CD8-positive, alpha-beta memory T cell (primary cell): ENCODE results near the gene PRR18. TPM values are rescaled to one million over a fixed set of nuclear protein-coding genes. Genes with fewer than 3 reads are reported as not detected.

Source experiments
- CTCF ChIA-PET: fragments of 350-600 bp; sonication (Branson Sonifier 250); formaldehyde crosslinking; loops from one replicate; lab custom pipeline; 2021; ENCODE audit warnings: antibody characterized with exemption; lab: Charles Lee
- POLR2A ChIA-PET: fragments of 350-600 bp; sonication (Branson Sonifier 250); formaldehyde crosslinking; loops from one replicate; lab custom pipeline; 2021; ENCODE audit warnings: antibody characterized with exemption; lab: Charles Lee
- DNase-seq, 5 donors: peaks; one replicate each; pipeline versions ENCODE4 v3.0.0 to v3.0.0-alpha.2; 2020 to 2022; ENCODE audit warnings: mixed read lengths in 1 of 5
- H3K27ac ChIP-seq: one replicate; pipeline ENCODE4 v1.7.0; 2013; ENCODE audit warnings: low read depth, mild to moderate bottlenecking, low read length, moderate library complexity
- H3K27me3 ChIP-seq: 2 replicates; pipeline ENCODE4 v1.7.0; 2013; ENCODE audit warnings: low read length, mild to moderate bottlenecking; ENCODE audit not compliant: insufficient read depth, poor library complexity, severe bottlenecking
- H3K36me3 ChIP-seq: 2 replicates; pipeline ENCODE4 v1.7.0; 2013; ENCODE audit warnings: mild to moderate bottlenecking, low read length, moderate library complexity; ENCODE audit not compliant: insufficient read depth
- H3K4me1 ChIP-seq: 2 replicates; pipeline ENCODE4 v1.7.0; 2013; ENCODE audit warnings: mild to moderate bottlenecking, low read length, moderate library complexity; ENCODE audit not compliant: insufficient read depth
- H3K4me3 ChIP-seq: 2 replicates; pipeline ENCODE4 v1.7.0; 2013; ENCODE audit warnings: mild to moderate bottlenecking, low read length
- H3K9me3 ChIP-seq: 2 replicates; pipeline ENCODE4 v1.7.0; 2013; ENCODE audit warnings: mild to moderate bottlenecking, low read length
- H3K27ac Mint-ChIP-seq, 8 donors: one replicate each; pipeline ENCODE4 v1.8.0; 2020 to 2021; ENCODE audit warnings: mixed read lengths in 8 of 8, mild to moderate bottlenecking in 6 of 8, inconsistent platforms in 3 of 8, moderate library complexity in 3 of 8
- H3K27me3 Mint-ChIP-seq, 2 donors: one replicate each; pipeline ENCODE4 v1.8.0; 2020 to 2021; ENCODE audit warnings: mixed read lengths in 2 of 2, mild to moderate bottlenecking in 1 of 2, moderate library complexity in 1 of 2
- H3K36me3 Mint-ChIP-seq, 3 donors: one replicate each; pipeline ENCODE4 v1.8.0; 2020 to 2021; ENCODE audit warnings: mixed read lengths in 3 of 3, inconsistent platforms in 1 of 3, mild to moderate bottlenecking in 1 of 3
- H3K4me1 Mint-ChIP-seq, 3 donors: one replicate each; pipeline ENCODE4 v1.8.0; 2020 to 2021; ENCODE audit warnings: mixed read lengths in 3 of 3, inconsistent platforms in 1 of 3, mild to moderate bottlenecking in 1 of 3
- H3K4me3 Mint-ChIP-seq, 7 donors: one replicate each; pipeline ENCODE4 v1.8.0; 2020 to 2021; ENCODE audit warnings: mixed read lengths in 7 of 7, mild to moderate bottlenecking in 6 of 7, moderate library complexity in 4 of 7, inconsistent platforms in 2 of 7
- H3K9me3 Mint-ChIP-seq, 5 donors: one replicate each; pipeline ENCODE4 v1.8.0; 2020 to 2022; ENCODE audit warnings: mixed read lengths in 5 of 5, mild to moderate bottlenecking in 3 of 5, moderate library complexity in 2 of 5, inconsistent platforms in 1 of 5
- polyA plus RNA-seq: library from polyadenylated mRNA; unstranded; fragments of 300-500 nt; fragmentation: Illumina TruSeq; gene quantifications from one replicate; pipeline ENCODE4 v1.2.3, GENCODE V29; 2021
- total RNA-seq, 2 experiments: library from RNA; stranded (reverse); gene quantifications; one replicate each; pipeline ENCODE4 v1.2.3, GENCODE V29; 2021

Gene PRR18
- total and polyA plus RNA-seq, 3 experiments from 2014 or later: 0.07 to 0.09 TPM; not detected in 1

DNA sequence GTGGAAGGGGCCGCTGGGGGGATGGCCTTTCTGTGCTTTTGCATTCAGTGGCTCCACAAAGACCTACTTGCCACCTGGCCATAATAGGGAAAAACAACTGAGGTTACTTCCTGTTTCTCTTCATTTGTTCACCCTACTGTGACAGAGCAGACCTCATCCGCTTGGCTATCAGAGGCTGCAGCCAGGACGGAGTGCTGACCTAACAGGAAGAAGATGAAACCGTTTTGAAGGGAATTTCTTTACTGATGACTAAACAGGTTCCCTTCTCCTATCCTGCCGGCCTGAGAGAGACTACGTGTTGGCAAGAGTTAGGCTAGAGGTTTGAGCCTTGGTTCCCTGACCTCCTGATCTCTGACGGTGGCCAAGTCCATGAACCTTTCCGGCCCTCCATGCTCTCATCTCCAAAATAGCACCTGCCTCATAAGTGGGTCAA is 21.3 kb downstream of the PRR18 start:
- Histone ChIP-seq H3K27ac (no peak overlapping the region), H3K4me1 (no peaks in the 10 kb centered on the region), H3K9me3 (no peaks in the 10 kb centered on the region), H3K4me3 (no peak overlapping the region), H3K36me3 (no peaks in the 10 kb centered on the region), H3K27me3 (no peaks in the 10 kb centered on the region)
- no peaks in the 10 kb centered on the region for H3K9me3 Mint-ChIP-seq
- no peak overlapping the region for H3K27ac Mint-ChIP-seq
- H3K4me3 Mint-ChIP-seq: no peak overlapping the region
- no peaks in the 10 kb centered on the region for H3K36me3 Mint-ChIP-seq
- ChIA-PET POLR2A (no interaction called here), CTCF (no interaction called here)
- peaks cover 0 to 1% (median 0%) of the 10 kb centered on the region in 3 donors for H3K4me1 Mint-ChIP-seq
- peaks cover 7 to 31% of the 10 kb centered on the region in 2 donors for H3K27me3 Mint-ChIP-seq
- DNase-seq: no peak

DNA sequence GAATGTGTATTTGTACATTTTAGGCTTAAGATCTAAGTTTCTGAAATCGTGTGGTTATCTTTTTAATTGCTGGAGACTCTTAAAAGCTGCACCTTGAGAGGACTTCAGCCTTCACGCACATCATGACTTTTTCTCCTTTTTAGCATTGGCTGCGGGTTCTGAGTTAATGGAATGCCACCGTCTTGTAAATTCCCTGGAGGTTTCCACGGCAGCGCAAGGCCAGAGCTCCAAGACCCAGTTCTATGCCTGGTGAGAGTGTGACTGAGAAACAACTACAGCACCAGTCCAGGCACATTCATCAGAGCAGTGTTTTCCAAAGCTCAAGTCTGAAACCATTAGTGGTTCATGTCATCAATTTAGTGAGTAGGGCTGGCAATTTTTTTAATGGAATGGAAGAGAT is 23.0 kb downstream of the PRR18 start:
- H3K9me3 ChIP-seq: no peaks in the 10 kb centered on the region
- H3K27ac Mint-ChIP-seq: no peak overlapping the region
- POLR2A ChIA-PET: no interaction called here
- no peaks in the 10 kb centered on the region for H3K4me1 ChIP-seq
- no peaks in the 10 kb centered on the region for H3K9me3 Mint-ChIP-seq
- H3K4me3 Mint-ChIP-seq: no peak overlapping the region
- no peak for DNase-seq
- CTCF ChIA-PET: interaction anchor here (1.1 kb wide), 2 partner anchors 8 to 116 kb away, joined by 3 read pairs; no protein-coding TSS in a partner anchor
- no peaks in the 10 kb centered on the region for H3K36me3 Mint-ChIP-seq
- H3K27me3 ChIP-seq: no peaks in the 10 kb centered on the region
- H3K27ac ChIP-seq: no peak overlapping the region
- peaks cover 0 to 1% (median 0%) of the 10 kb centered on the region in 3 donors for H3K4me1 Mint-ChIP-seq
- H3K27me3 Mint-ChIP-seq: peaks cover 7 to 29% of the 10 kb centered on the region in 2 donors
- no peaks in the 10 kb centered on the region for H3K36me3 ChIP-seq
- H3K4me3 ChIP-seq: no peak overlapping the region

DNA sequence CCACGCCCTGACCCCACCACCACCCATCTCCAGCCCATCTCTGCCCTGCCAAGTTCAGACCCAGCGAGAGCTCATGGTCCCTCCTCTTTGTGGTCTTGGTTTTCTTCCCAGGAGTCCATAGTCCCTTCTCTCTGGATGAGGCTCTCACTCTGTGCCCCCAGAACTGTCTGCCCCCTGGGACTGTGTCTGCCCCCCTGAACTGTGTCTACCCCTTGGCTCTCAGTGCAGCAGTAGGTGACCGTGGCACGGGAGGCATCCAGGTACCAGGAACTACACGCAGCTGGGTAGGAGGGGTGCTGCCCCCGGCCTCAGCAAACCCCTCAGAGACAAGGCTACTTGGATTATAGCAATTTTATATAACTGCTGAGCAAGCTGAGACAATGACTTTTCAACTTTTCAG is 23.6 kb downstream of the PRR18 start:
- H3K27ac ChIP-seq: no peak overlapping the region
- no peak overlapping the region for H3K4me3 Mint-ChIP-seq
- H3K4me3 ChIP-seq: no peak overlapping the region
- H3K36me3 ChIP-seq: no peaks in the 10 kb centered on the region
- CTCF ChIA-PET: interaction anchor here (1.1 kb wide), 3 partner anchors 9 to 116 kb away, joined by 3 read pairs; no protein-coding TSS in a partner anchor
- H3K36me3 Mint-ChIP-seq: no peaks in the 10 kb centered on the region
- H3K9me3 Mint-ChIP-seq: no peaks in the 10 kb centered on the region
- H3K27me3 Mint-ChIP-seq: peaks cover 7 to 29% of the 10 kb centered on the region in 2 donors
- no peaks in the 10 kb centered on the region for H3K9me3 ChIP-seq
- H3K27ac Mint-ChIP-seq: no peak overlapping the region
- H3K27me3 ChIP-seq: no peaks in the 10 kb centered on the region
- H3K4me1 Mint-ChIP-seq: peaks cover 0 to 1% (median 0%) of the 10 kb centered on the region in 3 donors
- no peak for DNase-seq
- no peaks in the 10 kb centered on the region for H3K4me1 ChIP-seq
- POLR2A ChIA-PET: no interaction called here

DNA sequence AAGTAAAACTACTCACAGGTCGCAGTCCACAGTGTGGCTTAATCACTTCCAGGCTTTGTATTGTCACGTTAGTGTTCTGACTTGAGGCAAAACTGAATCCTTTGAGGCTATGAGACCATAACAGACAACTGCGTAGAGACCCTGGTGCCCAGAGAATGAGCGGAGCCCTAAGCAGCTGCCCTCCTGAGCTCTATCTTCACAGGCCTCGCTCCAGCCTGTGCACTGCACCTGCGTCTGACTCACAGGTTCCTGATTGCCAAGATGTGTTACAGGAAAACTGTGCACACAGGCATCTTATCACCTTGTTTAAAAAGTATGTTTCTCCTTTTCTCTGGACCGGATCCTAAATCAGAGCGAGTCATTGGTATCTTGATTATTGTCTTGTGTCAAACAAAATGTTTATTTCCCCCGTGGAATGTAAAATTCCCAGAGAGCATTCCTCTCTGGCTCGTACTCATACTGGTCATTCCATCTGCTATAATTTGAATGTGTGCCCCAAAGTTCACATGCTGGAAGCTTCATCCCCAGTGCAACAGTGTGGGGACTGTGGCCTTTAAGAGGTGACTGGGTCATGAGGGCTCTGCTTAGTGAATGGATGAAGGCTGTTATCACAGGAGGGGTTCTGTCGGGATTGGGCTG is 25.7 kb downstream of the PRR18 start:
- H3K4me3 ChIP-seq: no peak overlapping the region
- no peaks in the 10 kb centered on the region for H3K4me1 ChIP-seq
- H3K4me3 Mint-ChIP-seq: no peak overlapping the region
- H3K27ac Mint-ChIP-seq: no peak overlapping the region
- peaks cover 7 to 29% of the 10 kb centered on the region in 2 donors for H3K27me3 Mint-ChIP-seq
- no peak for DNase-seq
- H3K36me3 Mint-ChIP-seq: no peaks in the 10 kb centered on the region
- H3K36me3 ChIP-seq: no peaks in the 10 kb centered on the region
- H3K9me3 ChIP-seq: no peaks in the 10 kb centered on the region
- no peaks in the 10 kb centered on the region for H3K9me3 Mint-ChIP-seq
- CTCF ChIA-PET: interaction anchor here (0.9 to 2.4 kb wide), 4 partner anchors 12 to 153 kb away, joined by 3 to 10 read pairs (median 4); no protein-coding TSS in a partner anchor
- no peak overlapping the region for H3K27ac ChIP-seq
- POLR2A ChIA-PET: no interaction called here
- peaks cover 0 to 1% (median 0%) of the 10 kb centered on the region in 3 donors for H3K4me1 Mint-ChIP-seq
- no peaks in the 10 kb centered on the region for H3K27me3 ChIP-seq

DNA sequence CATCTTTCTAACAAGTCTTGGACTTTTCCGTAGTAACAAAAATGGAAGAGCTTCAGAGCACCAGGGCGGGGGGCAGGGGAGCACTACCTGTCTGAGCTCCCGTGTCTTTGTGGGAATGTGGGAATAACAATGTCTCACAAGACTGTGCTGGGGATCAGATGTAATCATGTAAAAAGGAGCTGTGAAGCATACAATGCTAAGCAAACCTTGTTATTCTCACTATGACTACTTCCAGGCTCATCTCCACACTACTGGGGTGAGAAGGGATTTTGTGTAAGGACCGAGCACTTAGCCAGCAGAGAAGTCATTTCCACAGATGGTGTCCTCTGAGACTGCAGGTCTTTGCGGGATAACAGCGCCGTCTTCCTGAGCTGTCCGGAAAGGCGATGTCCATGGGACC is 27.1 kb downstream of the PRR18 start:
- H3K4me3 Mint-ChIP-seq: no peak overlapping the region
- POLR2A ChIA-PET: no interaction called here

DNA sequence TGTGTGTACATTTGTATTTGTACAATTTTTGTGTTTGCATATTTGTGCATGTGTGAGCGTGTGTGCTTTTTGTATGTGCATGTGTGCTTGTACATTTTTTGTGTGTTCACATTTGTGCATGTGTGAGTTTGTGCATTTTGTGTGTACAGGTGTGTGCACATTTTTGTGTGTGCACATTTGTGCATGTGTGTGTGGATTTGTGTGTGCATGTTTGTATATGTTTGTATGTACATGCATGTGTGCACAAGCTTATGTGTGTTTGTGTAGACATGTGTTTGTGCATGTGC is 28.9 kb downstream of the PRR18 start:
- H3K4me1 ChIP-seq: no peaks in the 10 kb centered on the region
- H3K36me3 Mint-ChIP-seq: no peaks in the 10 kb centered on the region
- no peak for DNase-seq
- no peak overlapping the region for H3K27ac Mint-ChIP-seq
- POLR2A ChIA-PET: interaction anchor here (0.6 kb wide), 1 partner anchor 14 kb away, joined by 3 read pairs; no protein-coding TSS in a partner anchor
- H3K27ac ChIP-seq: no peak overlapping the region
- no peaks in the 10 kb centered on the region for H3K36me3 ChIP-seq
- no peak overlapping the region for H3K4me3 Mint-ChIP-seq
- CTCF ChIA-PET: interaction anchor here (0.7 to 1.8 kb wide), 5 partner anchors 34 to 348 kb away, joined by 3 to 5 read pairs (median 3); partner anchors contain the start of gene RPS6KA2
- peaks cover 5 to 21% of the 10 kb centered on the region in 2 donors for H3K27me3 Mint-ChIP-seq
- H3K9me3 ChIP-seq: no peaks in the 10 kb centered on the region
- H3K4me3 ChIP-seq: no peak overlapping the region
- H3K9me3 Mint-ChIP-seq: no peaks in the 10 kb centered on the region
- H3K4me1 Mint-ChIP-seq: peaks cover 5 to 9% (median 5%) of the 10 kb centered on the region in 3 donors
- H3K27me3 ChIP-seq: no peaks in the 10 kb centered on the region

More for the DNA sequence above, 27.1 kb downstream of the PRR18 start:
- CTCF ChIA-PET: interaction anchor here (0.9 to 2.4 kb wide), 3 partner anchors 32 to 346 kb away, joined by 3 to 10 read pairs (median 4); partner anchors contain the start of gene RPS6KA2
- Histone ChIP-seq H3K27ac (no peak overlapping the region), H3K27me3 (no peaks in the 10 kb centered on the region), H3K4me3 (no peak overlapping the region), H3K36me3 (no peaks in the 10 kb centered on the region), H3K4me1 (no peaks in the 10 kb centered on the region), H3K9me3 (no peaks in the 10 kb centered on the region)
- DNase-seq: no peak
- Mint-ChIP-seq H3K4me1 (peaks cover 0 to under 1% (median 0%) of the 10 kb centered on the region in 3 donors), H3K27ac (no peak overlapping the region), H3K36me3 (no peaks in the 10 kb centered on the region), H3K27me3 (peaks cover 7 to 29% of the 10 kb centered on the region in 2 donors), H3K9me3 (no peaks in the 10 kb centered on the region)

DNA sequence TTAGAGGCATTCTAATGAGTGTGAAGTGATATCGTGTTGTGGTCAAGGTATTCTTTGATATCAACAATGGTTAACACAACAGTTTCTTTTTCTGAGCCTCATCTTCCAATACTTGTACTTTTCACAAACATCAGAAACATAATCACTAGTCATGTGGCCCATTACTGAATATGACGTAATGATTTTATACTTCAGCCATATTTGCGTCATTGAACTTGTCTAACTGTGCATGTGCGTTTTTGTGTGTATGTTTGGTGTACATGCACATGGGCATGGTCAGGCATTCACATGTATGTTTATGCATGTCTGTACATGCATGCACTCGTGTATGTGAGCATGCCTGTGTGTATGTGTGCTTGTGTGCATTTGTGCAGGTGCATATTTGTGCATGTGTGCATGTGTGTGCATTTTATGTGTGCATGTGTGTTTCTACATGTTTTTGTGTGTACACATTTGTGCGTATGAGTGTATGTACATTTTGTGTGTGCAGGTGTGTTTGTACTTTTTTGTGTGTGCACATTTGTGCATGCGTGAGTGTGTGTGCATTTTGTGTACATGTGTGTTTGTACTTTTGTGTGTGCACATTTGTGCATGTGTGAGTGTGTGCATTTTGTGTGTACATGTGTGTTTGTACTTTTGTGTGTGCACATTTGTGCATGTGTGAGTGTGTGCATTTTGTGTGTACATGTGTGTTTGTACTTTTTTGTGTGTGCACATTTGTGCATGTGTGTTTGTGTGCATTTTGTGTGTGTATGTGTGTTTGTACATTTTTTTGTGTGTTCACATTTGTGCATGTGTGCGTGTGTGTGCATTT is 29.4 kb downstream of the PRR18 start:
- H3K36me3 Mint-ChIP-seq: no peaks in the 10 kb centered on the region
- Histone ChIP-seq H3K9me3 (no peaks in the 10 kb centered on the region), H3K27ac (no peak overlapping the region), H3K4me3 (no peak overlapping the region), H3K36me3 (no peaks in the 10 kb centered on the region), H3K4me1 (no peaks in the 10 kb centered on the region), H3K27me3 (no peaks in the 10 kb centered on the region)
- peaks cover 5 to 21% of the 10 kb centered on the region in 2 donors for H3K27me3 Mint-ChIP-seq
- no peak overlapping the region for H3K27ac Mint-ChIP-seq
- H3K4me3 Mint-ChIP-seq: no peak overlapping the region
- ChIA-PET POLR2A (interaction anchor here (0.6 kb wide), 1 partner anchor 13 kb away, joined by 3 read pairs; no protein-coding TSS in a partner anchor), CTCF (interaction anchor here (0.7 to 1.8 kb wide), 3 partner anchors 122 to 349 kb away, joined by 3 to 4 read pairs (median 3); partner anchors contain the start of gene RPS6KA2)
- peaks cover 5 to 9% (median 5%) of the 10 kb centered on the region in 3 donors for H3K4me1 Mint-ChIP-seq
- no peaks in the 10 kb centered on the region for H3K9me3 Mint-ChIP-seq
- DNase-seq: no peak
